PC-3 (cell line): ENCODE results near the gene PPP2R1A. TPM values are rescaled to one million over a fixed set of nuclear protein-coding genes. Genes with fewer than 3 reads are reported as not detected.
A peak's percentile ranks its signal among the peaks of the same experiment; 100 is the strongest.

Experiments used
- ATAC-seq: fragments of 200-7000 bp; cut with Tn5 transposase; 2 replicates; pipeline ENCODE4 v1.9.1; 2020; ENCODE audit warnings: mild to moderate bottlenecking, moderate library complexity
- BruUV-seq: library from RNA; stranded (reverse); fragments of 400-500 nt; replicated peaks from 2 replicates; lab custom pipeline; 2021; lab: Mats Ljungman, UMichigan
- CTCF ChIA-PET: fragments of 300-600 bp; sonication (Branson Sonifier 250); formaldehyde crosslinking; loops from one replicate; lab custom pipeline; 2022; ENCODE audit warnings: antibody characterized with exemption; lab: Charles Lee
- POLR2A ChIA-PET: fragments of 300-600 bp; sonication (Branson Sonifier 250); formaldehyde crosslinking; loops from one replicate; lab custom pipeline; 2022; ENCODE audit warnings: antibody characterized with exemption; ENCODE audit not compliant: unreplicated experiment; lab: Charles Lee
- DNase-seq: peaks from one replicate; pipeline ENCODE4 v3.0.0-alpha.2; 2015
- H2AFZ ChIP-seq: fragments of 300-600 bp; sonication (generic); 2 replicates; pipeline ENCODE4 v1.6.0; 2016; ENCODE audit warnings: antibody characterized with exemption, low read length
- H3F3A ChIP-seq: fragments of 300-600 bp; sonication (generic); one replicate; pipeline ENCODE4 v1.6.0; 2017; ENCODE audit warnings: antibody characterized with exemption, low read length, control low read depth, mild to moderate bottlenecking; ENCODE audit not compliant: unreplicated experiment
- H3K27ac ChIP-seq: fragments of 300-600 bp; sonication (generic); 2 replicates; pipeline ENCODE4 v1.5.1; 2016; ENCODE audit warnings: mild to moderate bottlenecking, low read length
- H3K27me3 ChIP-seq: fragments of 300-600 bp; sonication (generic); 2 replicates; pipeline ENCODE4 v1.6.1; 2016; ENCODE audit warnings: low read length, mixed read lengths
- H3K36me3 ChIP-seq: fragments of 300-600 bp; sonication (generic); 2 replicates; pipeline ENCODE4 v1.6.1; 2016; ENCODE audit warnings: low read depth, mixed run types, low read length, mixed read lengths
- H3K4me1 ChIP-seq: fragments of 300-600 bp; sonication (generic); 2 replicates; pipeline ENCODE4 v1.5.1; 2016; ENCODE audit warnings: low read length; ENCODE audit not compliant: insufficient read depth
- H3K4me2 ChIP-seq: fragments of 300-600 bp; sonication (generic); 2 replicates; pipeline ENCODE4 v1.6.0; 2016; ENCODE audit warnings: low read length
- H3K4me3 ChIP-seq: fragments of 300-600 bp; sonication (generic); 2 replicates; pipeline ENCODE4 v1.5.1; 2016; ENCODE audit warnings: mild to moderate bottlenecking, low read length, mixed read lengths
- H3K79me2 ChIP-seq: fragments of 300-600 bp; sonication (generic); 2 replicates; pipeline ENCODE4 v1.6.1; 2017; ENCODE audit warnings: low read length, mixed read lengths
- H3K9ac ChIP-seq: fragments of 300-600 bp; sonication (generic); 2 replicates; pipeline ENCODE4 v1.6.0; 2016; ENCODE audit warnings: mild to moderate bottlenecking, low read length
- H3K9me2 ChIP-seq: fragments of 300-600 bp; sonication (generic); replicated peaks from 2 replicates; pipeline ENCODE4 v1.6.1; 2016; ENCODE audit warnings: mixed run types, low read length, mixed read lengths
- H3K9me3 ChIP-seq: fragments of 300-600 bp; sonication (generic); 2 replicates; pipeline ENCODE4 v1.6.1; 2016; ENCODE audit warnings: low read length, mixed read lengths
- H4K20me1 ChIP-seq: fragments of 300-600 bp; sonication (generic); 2 replicates; pipeline ENCODE4 v1.6.1; 2016; ENCODE audit warnings: low read length, mixed read lengths
- CTCF ChIP-seq: fragments of 300-600 bp; sonication (generic); conservative IDR thresholded peaks from 2 replicates; pipeline ENCODE4 v1.5.1; 2017; ENCODE audit warnings: antibody characterized with exemption, low read depth, mild to moderate bottlenecking, low read length
- EZH2 ChIP-seq: fragments of 300-600 bp; sonication (generic); IDR thresholded peaks from one replicate; pipeline ENCODE4 v1.6.1; 2017; ENCODE audit warnings: antibody characterized with exemption, mild to moderate bottlenecking, low read length; ENCODE audit not compliant: unreplicated experiment
- EZH2phosphoT487 ChIP-seq: fragments of 300-600 bp; sonication (generic); IDR thresholded peaks from 2 replicates; pipeline ENCODE4 v1.6.1; 2018; ENCODE audit warnings: mild to moderate bottlenecking, antibody characterized with exemption, low read length, borderline replicate concordance
- intact Hi-C: fragments of 100-400 bp; cut with micrococcal nuclease; formaldehyde crosslinking; loops from 2 replicates; pipeline ENCODE4 v1.9.0; 2023
- total RNA-seq: library from RNA; depleted of rRNA; stranded (reverse); fragments of >200 nt; gene quantifications from 2 replicates; pipeline ENCODE4 v1.2.3, GENCODE V29; 2014

PPP2R1A gene
- total RNA-seq, 1 experiment from 2014 or later = 336 TPM

GRCh38 chr19:52211203-52211602 lies 21.4 kb downstream of the PPP2R1A start:
- Histone ChIP-seq H4K20me1 (peaks cover 17% of the 10 kb centered on the region; the same call in 1 of the 2 replicates), H3K9me3 (no peaks in the 10 kb centered on the region), H3K4me2 (no peak overlapping the region), H3K4me3 (no peak overlapping the region), H3F3A (no peaks in the 10 kb centered on the region), H3K36me3 (peaks cover 90% of the 10 kb centered on the region), H2AFZ (no peak overlapping the region), H3K4me1 (peaks cover 7% of the 10 kb centered on the region), H3K79me2 (peaks cover 22% of the 10 kb centered on the region), H3K27me3 (no peaks in the 10 kb centered on the region), H3K9ac (no peak overlapping the region), H3K27ac (no peak overlapping the region), H3K9me2 (no peaks in the 10 kb centered on the region)
- TF ChIP-seq CTCF = no peak
- no peak for ATAC-seq
- no TSS peak for BruUV-seq
- intact Hi-C loops = no loop called here
- CTCF ChIA-PET = no interaction called here
- DNase-seq = no peak
- POLR2A ChIA-PET = no interaction called here

DNA sequence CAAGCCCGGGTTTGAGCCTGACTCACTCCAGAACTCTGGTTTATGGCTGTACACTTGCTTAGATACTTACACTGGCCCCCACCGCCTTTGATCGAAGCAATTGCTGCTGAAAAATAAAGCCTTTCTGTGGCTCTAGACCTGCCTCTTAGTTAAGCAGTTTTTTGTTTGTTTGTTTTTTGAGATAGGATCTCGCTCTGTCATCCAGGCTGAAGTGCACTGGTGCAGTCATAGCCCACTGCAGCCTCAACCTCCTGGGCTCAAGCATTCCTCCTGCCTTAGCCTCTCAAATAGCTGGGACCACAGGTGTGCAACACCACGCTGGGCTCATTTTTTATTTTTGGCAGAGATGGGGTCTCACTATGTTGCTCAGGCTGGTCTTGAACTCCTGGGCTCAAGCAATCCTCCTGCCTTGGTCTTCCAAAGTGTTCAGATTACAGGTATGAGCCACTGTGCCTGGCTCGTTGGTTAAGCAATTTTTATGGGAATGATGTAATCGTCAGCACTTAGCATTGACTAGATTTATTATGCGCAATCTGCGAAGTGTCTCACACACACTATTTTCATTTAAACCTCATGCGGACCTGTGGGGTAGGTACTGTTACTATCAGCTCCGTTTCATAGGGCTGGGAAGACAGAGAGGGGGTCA lies 22.2 kb downstream of the PPP2R1A start:
- H3K4me3 ChIP-seq = no peak overlapping the region
- intact Hi-C loops = no loop called here
- CTCF ChIA-PET = no interaction called here

More for the DNA sequence above, 22.2 kb downstream of the PPP2R1A start:
- H3K27me3 ChIP-seq = no peaks in the 10 kb centered on the region
- peaks cover 88% of the 10 kb centered on the region for H3K36me3 ChIP-seq
- no peaks in the 10 kb centered on the region for H3K9me2 ChIP-seq
- no TSS peak for BruUV-seq
- DNase-seq (peak; percentile 31), ATAC-seq (peak; percentile 18; the same call in 1 of the 2 replicates)
- H3K4me2 ChIP-seq = no peak overlapping the region
- H3F3A ChIP-seq = no peaks in the 10 kb centered on the region
- H3K9ac ChIP-seq = no peak overlapping the region
- no peak overlapping the region for H3K27ac ChIP-seq
- peaks cover 17% of the 10 kb centered on the region; the same call in 1 of the 2 replicates for H4K20me1 ChIP-seq
- H3K4me1 ChIP-seq = peaks cover 7% of the 10 kb centered on the region
- no peaks in the 10 kb centered on the region for H3K9me3 ChIP-seq
- POLR2A ChIA-PET = no interaction called here
- H2AFZ ChIP-seq = no peak overlapping the region
- TF ChIP-seq EZH2 (no peak), EZH2phosphoT487 (no peak), CTCF (no peak)
- H3K79me2 ChIP-seq = peaks cover 16% of the 10 kb centered on the region
